ENCODE results near the gene TRIM22. TPM values are rescaled to one million over a fixed set of nuclear protein-coding genes. Genes with fewer than 3 reads are reported as not detected.
"Not testable (repeated sequence)": the region's sequence is repeated elsewhere in the genome, so short reads cannot be mapped to it uniquely, and the experiment has no call there.

Gene TRIM22
- total RNA-seq, 6 experiments from 2014 or later: 77.9 to 131 (median 118) TPM

DNA sequence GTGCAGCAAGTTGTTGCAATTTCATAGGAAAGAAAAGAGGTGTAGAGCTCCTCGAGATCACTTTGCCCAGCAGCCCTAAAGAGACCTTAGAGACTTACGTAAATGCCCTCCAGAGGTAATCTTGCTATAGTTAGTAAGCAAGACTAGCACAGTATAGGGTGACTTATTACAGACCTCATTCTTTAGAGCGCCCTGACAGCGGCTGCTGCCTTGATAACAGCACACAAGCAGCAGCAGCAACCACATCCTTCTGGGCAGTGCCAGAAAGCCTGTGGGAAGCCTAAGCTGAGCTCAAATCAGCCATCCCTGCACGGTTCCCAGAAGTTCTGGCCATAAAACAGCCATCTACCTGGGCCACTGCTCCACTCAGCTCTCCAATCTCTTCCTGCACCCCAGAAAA, 24.1 kb downstream of the TRIM22 start:
- Mint-ChIP-seq H3K9me3 (peaks cover 4% of the 10 kb centered on the region), H3K4me1 (ENCODE audit: low read depth) (no peaks in the 10 kb centered on the region), H3K4me3 (no peak overlapping the region), H3K27ac (no peak overlapping the region), H3K27me3 (ENCODE audit: insufficient read depth) (peaks cover 2% of the 10 kb centered on the region; the same call in 1 of the 2 replicates), H3K36me3 (ENCODE audit: low read depth) (peaks cover 12% of the 10 kb centered on the region)
- TF ChIP-seq, protein P1, sequence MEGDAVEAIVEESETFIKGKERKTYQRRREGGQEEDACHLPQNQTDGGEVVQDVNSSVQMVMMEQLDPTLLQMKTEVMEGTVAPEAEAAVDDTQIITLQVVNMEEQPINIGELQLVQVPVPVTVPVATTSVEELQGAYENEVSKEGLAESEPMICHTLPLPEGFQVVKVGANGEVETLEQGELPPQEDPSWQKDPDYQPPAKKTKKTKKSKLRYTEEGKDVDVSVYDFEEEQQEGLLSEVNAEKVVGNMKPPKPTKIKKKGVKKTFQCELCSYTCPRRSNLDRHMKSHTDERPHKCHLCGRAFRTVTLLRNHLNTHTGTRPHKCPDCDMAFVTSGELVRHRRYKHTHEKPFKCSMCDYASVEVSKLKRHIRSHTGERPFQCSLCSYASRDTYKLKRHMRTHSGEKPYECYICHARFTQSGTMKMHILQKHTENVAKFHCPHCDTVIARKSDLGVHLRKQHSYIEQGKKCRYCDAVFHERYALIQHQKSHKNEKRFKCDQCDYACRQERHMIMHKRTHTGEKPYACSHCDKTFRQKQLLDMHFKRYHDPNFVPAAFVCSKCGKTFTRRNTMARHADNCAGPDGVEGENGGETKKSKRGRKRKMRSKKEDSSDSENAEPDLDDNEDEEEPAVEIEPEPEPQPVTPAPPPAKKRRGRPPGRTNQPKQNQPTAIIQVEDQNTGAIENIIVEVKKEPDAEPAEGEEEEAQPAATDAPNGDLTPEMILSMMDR (IDR thresholded peaks at IDR 0.05): no peak
- no peak for DNase-seq

DNA sequence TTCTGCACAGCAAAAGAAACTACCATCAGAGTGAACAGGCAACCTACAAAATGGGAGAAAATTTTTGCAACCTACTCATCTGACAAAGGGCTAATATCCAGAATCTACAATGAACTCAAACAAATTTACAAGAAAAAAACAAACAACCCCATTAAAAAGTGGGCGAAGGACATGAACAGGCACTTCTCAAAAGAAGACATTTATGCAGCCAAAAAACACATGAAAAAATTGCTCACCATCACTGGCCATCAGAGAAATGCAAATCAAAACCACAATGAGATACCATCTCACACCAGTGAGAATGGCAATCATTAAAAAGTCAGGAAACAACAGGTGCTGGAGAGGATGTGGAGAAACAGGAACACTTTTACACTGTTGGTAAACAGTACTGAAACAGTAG, 26.9 kb downstream of the TRIM22 start:
- not testable (repeated sequence) for H3K4me3 Mint-ChIP-seq; H3K4me1 Mint-ChIP-seq (ENCODE audit: low read depth); H3K9me3 Mint-ChIP-seq; H3K36me3 Mint-ChIP-seq (ENCODE audit: low read depth); H3K27ac Mint-ChIP-seq; DNase-seq; H3K27me3 Mint-ChIP-seq (ENCODE audit: insufficient read depth)

DNA sequence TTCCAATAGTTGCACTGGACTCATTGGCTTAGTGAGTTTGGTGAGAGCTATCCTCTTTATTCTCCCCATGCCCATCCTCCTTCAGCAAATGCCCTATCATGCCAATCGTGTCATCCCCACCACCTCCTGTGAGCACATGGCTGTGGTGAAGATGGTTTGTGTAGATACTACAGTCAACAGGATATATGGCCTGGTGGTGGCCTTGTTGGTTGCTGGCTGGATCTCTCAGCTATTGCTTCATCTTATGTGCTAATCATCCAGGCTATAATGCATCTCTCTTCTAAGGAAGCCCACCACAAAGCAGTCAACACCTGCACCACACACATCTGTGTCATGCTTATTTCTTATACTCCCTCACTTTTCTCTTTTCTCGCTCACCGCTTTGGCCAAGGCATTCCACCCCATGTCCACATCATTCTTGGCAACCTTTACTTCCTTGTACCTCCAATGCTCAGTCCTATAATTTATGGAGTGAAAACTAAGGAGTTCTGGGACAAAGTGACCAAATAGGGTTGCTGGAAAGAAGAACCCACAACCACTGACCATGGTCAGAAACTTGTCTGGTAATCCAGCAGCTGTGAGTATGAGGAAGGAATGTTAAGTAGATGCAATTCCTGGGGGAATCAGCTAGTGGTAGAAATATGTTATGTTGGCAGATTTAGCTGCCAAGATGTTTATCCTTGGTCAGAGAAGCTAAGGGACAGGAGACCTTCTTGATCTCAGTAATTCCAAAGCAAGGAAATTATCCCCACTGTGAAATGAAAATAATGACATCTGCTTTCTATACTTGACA, 30.3 kb downstream of the TRIM22 start:
- H3K27ac Mint-ChIP-seq: no peak overlapping the region
- TF ChIP-seq, protein P1 (IDR thresholded peaks at IDR 0.05): no peak
- no peaks in the 10 kb centered on the region for H3K36me3 Mint-ChIP-seq (ENCODE audit: low read depth)
- no peak for DNase-seq
- H3K9me3 Mint-ChIP-seq: peaks cover 4% of the 10 kb centered on the region
- H3K4me3 Mint-ChIP-seq: no peak overlapping the region
- no peaks in the 10 kb centered on the region for H3K4me1 Mint-ChIP-seq (ENCODE audit: low read depth)
- peaks cover 9% of the 10 kb centered on the region for H3K27me3 Mint-ChIP-seq (ENCODE audit: insufficient read depth)

DNA sequence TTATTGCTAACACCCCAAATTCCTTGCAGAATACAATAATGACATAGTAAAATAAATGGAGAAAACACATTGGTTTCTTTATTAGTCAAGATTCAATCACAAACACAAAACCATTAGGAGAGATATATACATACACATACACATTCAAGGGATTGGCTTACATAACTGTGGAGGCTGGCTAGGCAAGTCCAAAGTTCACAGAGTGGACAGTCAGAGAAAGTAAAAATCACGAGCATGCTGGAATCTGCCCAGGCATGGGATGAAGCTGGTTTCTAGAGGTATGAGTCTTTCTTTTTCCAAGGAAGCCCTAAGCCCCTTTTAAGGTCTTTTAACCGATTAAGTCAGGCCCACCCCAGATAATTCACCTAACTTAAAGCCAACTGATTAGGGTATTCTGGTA, 33.0 kb downstream of the TRIM22 start:
- H3K27ac Mint-ChIP-seq: no peak overlapping the region
- H3K4me1 Mint-ChIP-seq (ENCODE audit: low read depth): no peaks in the 10 kb centered on the region
- no peaks in the 10 kb centered on the region for H3K36me3 Mint-ChIP-seq (ENCODE audit: low read depth)
- peaks cover 11% of the 10 kb centered on the region for H3K27me3 Mint-ChIP-seq (ENCODE audit: insufficient read depth)
- TF ChIP-seq, protein P1 (IDR thresholded peaks at IDR 0.05): no peak
- no peak for DNase-seq
- no peak overlapping the region for H3K4me3 Mint-ChIP-seq
- no peaks in the 10 kb centered on the region for H3K9me3 Mint-ChIP-seq

DNA sequence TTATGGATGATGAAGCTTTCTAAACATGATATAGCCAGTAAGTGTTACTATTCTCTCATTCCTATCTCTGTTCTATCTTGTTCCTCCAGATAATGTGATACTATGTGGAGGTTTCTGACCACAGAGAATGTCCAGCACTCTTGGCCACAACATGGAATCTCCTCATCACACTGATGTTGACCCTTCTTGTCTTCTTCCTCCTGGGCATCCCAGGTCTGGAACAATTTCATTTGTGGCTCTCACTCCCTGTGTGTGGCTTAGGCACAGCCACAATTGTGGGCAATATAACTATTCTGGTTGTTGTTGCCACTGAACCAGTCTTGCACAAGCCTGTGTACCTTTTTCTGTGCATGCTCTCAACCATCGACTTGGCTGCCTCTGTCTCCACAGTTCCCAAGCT, 36.8 kb downstream of the TRIM22 start:
- Mint-ChIP-seq H3K36me3 (ENCODE audit: low read depth) (no peaks in the 10 kb centered on the region), H3K27ac (no peak overlapping the region), H3K9me3 (no peaks in the 10 kb centered on the region), H3K4me3 (no peak overlapping the region), H3K27me3 (ENCODE audit: insufficient read depth) (peaks cover 17% of the 10 kb centered on the region; the same call in 1 of the 2 replicates), H3K4me1 (ENCODE audit: low read depth) (no peaks in the 10 kb centered on the region)
- no peak for DNase-seq
- TF ChIP-seq, protein P1 (IDR thresholded peaks at IDR 0.05): no peak

DNA sequence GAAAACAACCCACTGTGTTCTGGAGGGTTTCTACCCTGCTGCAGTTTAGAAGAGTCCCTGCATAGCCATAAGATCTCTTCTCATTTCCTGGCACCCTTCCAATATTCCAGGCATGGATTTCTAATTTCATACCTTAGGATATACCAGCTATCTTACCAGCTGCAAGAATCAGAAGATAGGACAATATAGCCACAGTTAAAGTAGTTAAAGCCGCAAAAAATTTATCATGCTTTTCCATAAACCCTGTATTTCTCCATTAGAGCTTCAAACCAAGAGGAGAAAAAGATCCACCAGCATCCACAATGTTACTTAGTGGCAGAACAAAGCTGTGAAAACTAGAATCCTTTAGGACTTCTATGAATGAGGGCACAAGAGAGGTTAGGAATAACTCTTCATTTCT, 38.1 kb downstream of the TRIM22 start:
- H3K4me1 Mint-ChIP-seq (ENCODE audit: low read depth): no peaks in the 10 kb centered on the region
- no peaks in the 10 kb centered on the region for H3K36me3 Mint-ChIP-seq (ENCODE audit: low read depth)
- no peak overlapping the region for H3K27ac Mint-ChIP-seq
- no peaks in the 10 kb centered on the region for H3K9me3 Mint-ChIP-seq
- DNase-seq: no peak
- no peak overlapping the region for H3K4me3 Mint-ChIP-seq
- TF ChIP-seq, protein P1 (IDR thresholded peaks at IDR 0.05): no peak
- peaks cover 15% of the 10 kb centered on the region; the same call in 1 of the 2 replicates for H3K27me3 Mint-ChIP-seq (ENCODE audit: insufficient read depth)
